SK-N-SH treated with all-trans-retinoic acid at 6 μM for 48 hours (cell line): ENCODE data around the gene MVB12B.

Source experiments
- ARNTL ChIP-seq: fragments of 450-650 bp; formaldehyde crosslinking; IDR thresholded peaks from 2 replicates; pipeline ENCODE4 v1.5.0; 2020; ENCODE audit warnings: low read depth, mild to moderate bottlenecking, moderate library complexity, borderline replicate concordance
- CREB5 ChIP-seq: fragments of 250-450 bp; sonication (Bioruptor Pico); IDR thresholded peaks from 2 replicates; pipeline ENCODE4 v1.5.1; 2020; ENCODE audit warnings: low read depth, mild to moderate bottlenecking, moderate library complexity
- CSRNP3 ChIP-seq: fragments of 250-450 bp; sonication (Bioruptor Pico); IDR thresholded peaks from 2 replicates; pipeline ENCODE4 v1.5.1; 2021; ENCODE audit warnings: mild to moderate bottlenecking, moderate library complexity
- ESRRG ChIP-seq: fragments of 250-450 bp; sonication (Bioruptor Pico); IDR thresholded peaks from 2 replicates; pipeline ENCODE4 v1.6.1; 2021; ENCODE audit warnings: mild to moderate bottlenecking
- ISL1 ChIP-seq: fragments of 250-450 bp; sonication (Bioruptor Pico); IDR thresholded peaks from 2 replicates; pipeline ENCODE4 v2.1.2; 2022; ENCODE audit warnings: mild to moderate bottlenecking, moderate library complexity
- OSR1 ChIP-seq: fragments of 250-450 bp; sonication (Bioruptor Pico); IDR thresholded peaks from 2 replicates; pipeline ENCODE4 v1.8.0; 2022; ENCODE audit warnings: moderate library complexity, mild to moderate bottlenecking, inconsistent platforms
- PPARA ChIP-seq: fragments of 250-450 bp; sonication (Bioruptor Pico); IDR thresholded peaks from 2 replicates; pipeline ENCODE4 v1.5.0; 2020; ENCODE audit warnings: mild to moderate bottlenecking, borderline replicate concordance
- ZFP3 ChIP-seq: fragments of 250-450 bp; sonication (Bioruptor Pico); IDR thresholded peaks from 2 replicates; pipeline ENCODE4 v1.5.0; 2020; ENCODE audit warnings: mild to moderate bottlenecking, moderate library complexity
- ZFP30 ChIP-seq: fragments of 450-650 bp; formaldehyde crosslinking; IDR thresholded peaks from 2 replicates; pipeline ENCODE4 v1.5.0; 2022; ENCODE audit warnings: mild to moderate bottlenecking, moderate library complexity
- ZNF565 ChIP-seq: fragments of 450-650 bp; formaldehyde crosslinking; conservative IDR thresholded peaks from 2 replicates; pipeline ENCODE4 v1.5.0; 2020; ENCODE audit warnings: low read depth, mild to moderate bottlenecking, moderate library complexity
- ZNF70 ChIP-seq: fragments of 450-650 bp; formaldehyde crosslinking; IDR thresholded peaks from 2 replicates; pipeline ENCODE4 v1.5.0; 2020; ENCODE audit warnings: mild to moderate bottlenecking, moderate library complexity

GRCh38 chr9:126401581-126401980 is 75.0 kb downstream of the MVB12B start:
- TF ChIP-seq CSRNP3 (no peak), ESRRG (CRISPR knock-in tag) (no peak), PPARA (CRISPR knock-in tag) (no peak), ARNTL (no peak), ZFP3 (no peak), OSR1 (no peak), CREB5 (CRISPR knock-in tag) (no peak), ZNF565 (no peak), ISL1 (no peak), ZFP30 (no peak), ZNF70 (CRISPR knock-in tag) (no peak)
